CD14-positive monocyte (primary cell): ENCODE data around the gene ARFGAP1. TPM values are rescaled to one million over a fixed set of nuclear protein-coding genes. Genes with fewer than 3 reads are reported as not detected.
A peak's percentile ranks its signal among the peaks of the same experiment; 100 is the strongest.

Experiments
- DNase-seq, 3 donors: peaks; one replicate each; pipeline ENCODE4 v3.0.0-alpha.2; 2011 to 2022
- H2AFZ ChIP-seq: 2 replicates; pipeline ENCODE4 v1.6.0; 2012; ENCODE audit warnings: mild to moderate bottlenecking, low read depth, low read length, inconsistent platforms; ENCODE audit not compliant: insufficient read depth, poor library complexity, severe bottlenecking
- H3K27ac ChIP-seq, 2 donors: 1 replicate in 1 of 2; 2 replicates in 1 of 2; pipeline ENCODE4 v1.5.1; 2012 to 2013; ENCODE audit warnings: low read length in 2 of 2, control low read depth in 1 of 2, inconsistent platforms in 1 of 2, low read depth in 1 of 2, mild to moderate bottlenecking in 1 of 2
- H3K27me3 ChIP-seq, 2 donors: one replicate each; pipeline versions ENCODE4 v1.6.0 to v1.6.1; 2011 to 2013; ENCODE audit warnings: low read length in 2 of 2; ENCODE audit not compliant: control insufficient read depth in 2 of 2, insufficient read depth in 2 of 2
- H3K36me3 ChIP-seq, 2 donors: replicated peaks in 1 of 2; 1 replicate in 1 of 2; 2 replicates in 1 of 2; pipeline versions ENCODE4 v1.5.1 to v1.6.1; 2012 to 2013; ENCODE audit warnings: low read length in 2 of 2, control low read depth in 1 of 2, inconsistent platforms in 1 of 2, mild to moderate bottlenecking in 1 of 2; ENCODE audit not compliant: insufficient read depth in 2 of 2, control insufficient read depth in 1 of 2
- H3K4me1 ChIP-seq, 2 donors: 1 replicate in 1 of 2; 2 replicates in 1 of 2; pipeline versions ENCODE4 v1.5.1 to v1.6.1; 2012 to 2013; ENCODE audit warnings: low read length in 2 of 2, control low read depth in 1 of 2, inconsistent platforms in 1 of 2, mild to moderate bottlenecking in 1 of 2, moderate library complexity in 1 of 2; ENCODE audit not compliant: insufficient read depth in 2 of 2, control insufficient read depth in 1 of 2
- H3K4me2 ChIP-seq: replicated peaks from 2 replicates; pipeline ENCODE3; 2012; ENCODE audit warnings: low read length, moderate library complexity, mild to moderate bottlenecking; ENCODE audit not compliant: poor library complexity, severe bottlenecking; ENCODE audit errors: extremely low read depth
- H3K4me3 ChIP-seq, 3 experiments: fragments of 200-600 bp in 1 of 3; sonication (generic) in 1 of 3; replicated peaks in 1 of 3; 1 replicate in 2 of 3; 2 replicates in 1 of 3; pipeline ENCODE4 v1.5.1; 2011 to 2013; ENCODE audit warnings: low read length in 3 of 3, mild to moderate bottlenecking in 3 of 3, control low read depth in 2 of 3, low read depth in 2 of 3, inconsistent platforms in 1 of 3, moderate library complexity in 1 of 3
- H3K79me2 ChIP-seq: 2 replicates; pipeline ENCODE4 v1.6.0; 2012; ENCODE audit warnings: mild to moderate bottlenecking, control low read depth, inconsistent platforms, low read length, moderate library complexity; ENCODE audit not compliant: insufficient read depth
- H3K9ac ChIP-seq: 2 replicates; pipeline ENCODE4 v1.6.0; 2017; ENCODE audit warnings: low read length, mild to moderate bottlenecking; ENCODE audit not compliant: insufficient read depth, poor library complexity, severe bottlenecking
- H3K9me3 ChIP-seq, 2 donors: replicated peaks in 1 of 2; 1 replicate in 1 of 2; 2 replicates in 1 of 2; pipeline versions ENCODE4 v1.5.1 to v1.6.1; 2012 to 2013; ENCODE audit warnings: low read length in 2 of 2, control low read depth in 1 of 2; ENCODE audit not compliant: control insufficient read depth in 1 of 2, insufficient read depth in 1 of 2
- H4K20me1 ChIP-seq: 2 replicates; pipeline ENCODE4 v1.6.0; 2012; ENCODE audit warnings: mild to moderate bottlenecking, low read length, control low read depth, moderate library complexity; ENCODE audit not compliant: insufficient read depth
- H3K27ac Mint-ChIP-seq, 7 donors: one replicate each; pipeline ENCODE4 v1.8.0; 2020; ENCODE audit warnings: mild to moderate bottlenecking in 7 of 7, mixed read lengths in 7 of 7, moderate library complexity in 6 of 7, inconsistent platforms in 2 of 7
- H3K27me3 Mint-ChIP-seq, 3 donors: one replicate each; pipeline ENCODE4 v1.8.0; 2021 to 2022; ENCODE audit warnings: low read depth in 3 of 3, mild to moderate bottlenecking in 3 of 3, mixed read lengths in 3 of 3, moderate library complexity in 3 of 3, inconsistent platforms in 1 of 3
- H3K36me3 Mint-ChIP-seq, 2 donors: one replicate each; pipeline ENCODE4 v1.8.0; 2020; ENCODE audit warnings: mixed read lengths in 2 of 2, inconsistent platforms in 1 of 2, mild to moderate bottlenecking in 1 of 2
- H3K4me1 Mint-ChIP-seq: one replicate; pipeline ENCODE4 v1.8.0; 2020; ENCODE audit warnings: mild to moderate bottlenecking, mixed read lengths
- H3K4me3 Mint-ChIP-seq, 2 donors: one replicate each; pipeline ENCODE4 v1.8.0; 2020; ENCODE audit warnings: mild to moderate bottlenecking in 2 of 2, mixed read lengths in 2 of 2, moderate library complexity in 1 of 2
- H3K9me3 Mint-ChIP-seq, 7 donors: one replicate each; pipeline ENCODE4 v1.8.0; 2020 to 2022; ENCODE audit warnings: mixed read lengths in 7 of 7, mild to moderate bottlenecking in 6 of 7, moderate library complexity in 6 of 7, inconsistent platforms in 2 of 7
- WGBS: methylation state at CpG from one replicate; pipeline ENCODE4 v1.1.5; 2013; ENCODE audit warnings: missing lambda C conversion rate; ENCODE audit not compliant: insufficient coverage; 5-methylcytosine and 5-hydroxymethylcytosine counted together
- intact Hi-C, 2 donors: fragments of 100-400 bp; cut with micrococcal nuclease; formaldehyde crosslinking; loops; one replicate each; pipeline versions ENCODE4 v1.15.0 to v1.15.1; 2023
- polyA plus RNA-seq, 3 donors: library from polyadenylated mRNA; depleted of rRNA in 1 of 3; unstranded in 2 of 3; stranded (reverse) in 1 of 3; fragments of 300-500 nt in 2 of 3; fragments of >200 nt in 1 of 3; fragmentation: Illumina TruSeq in 2 of 3; gene quantifications; 1 replicate in 2 of 3; 2 replicates in 1 of 3; pipeline ENCODE4 v1.2.3, GENCODE V29; 2012 to 2021
- small RNA-seq: library from RNA; depleted of rRNA; stranded (forward); fragments of <200 nt; gene quantifications from one replicate; pipeline ENCODE3, GENCODE V24; 2012; ENCODE audit warnings: low read depth; ENCODE audit not compliant: insufficient read length
- TF ChIP-seq, protein P1 (sequence below): fragments of 200-600 bp; IDR thresholded peaks from one replicate; pipeline ENCODE4 v1.8.0; 2022; ENCODE audit warnings: antibody characterized with exemption, mild to moderate bottlenecking

The ARFGAP1 gene
- polyA plus RNA-seq, 3 donors, result 11.2 to 99.8 (median 14.1) TPM

DNA sequence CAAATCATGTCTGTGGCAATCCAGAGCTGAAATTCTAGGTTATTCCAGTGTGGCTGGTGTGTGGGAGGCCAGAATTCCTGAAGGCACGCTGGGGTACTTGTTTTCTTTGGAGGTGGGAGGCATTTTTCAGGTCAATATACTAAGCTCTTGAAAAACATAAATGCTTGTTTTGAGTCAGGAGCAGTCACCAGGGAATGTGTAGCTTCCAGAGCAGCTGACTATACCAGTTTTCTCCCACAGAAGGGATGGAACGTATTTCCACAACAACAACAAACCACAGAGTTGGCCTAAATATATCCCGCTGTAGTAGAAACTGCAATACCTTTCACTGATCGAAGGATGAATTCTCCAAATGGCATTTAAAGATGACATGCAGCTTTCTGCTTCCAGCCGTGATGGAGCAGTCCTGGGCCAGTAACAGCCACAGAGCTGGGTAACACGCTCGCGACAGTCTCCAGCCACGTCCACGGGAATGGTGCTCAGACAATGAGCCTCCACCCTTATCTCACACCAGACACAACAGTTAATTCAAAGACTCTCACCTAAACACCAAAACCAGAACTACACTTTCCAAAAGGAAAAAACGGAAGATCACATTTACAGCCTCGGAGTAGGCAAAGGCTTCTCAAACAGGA lies 65.3 kb downstream of the ARFGAP1 start:
- intact Hi-C loops, result no loop called here
- peaks cover 10 to 37% (median 21%) of the 10 kb centered on the region in 7 donors for H3K9me3 Mint-ChIP-seq
- no peaks in the 10 kb centered on the region for H4K20me1 ChIP-seq
- no peaks in the 10 kb centered on the region for H3K36me3 Mint-ChIP-seq
- H3K4me2 ChIP-seq, result no peak overlapping the region
- TF ChIP-seq, protein P1, sequence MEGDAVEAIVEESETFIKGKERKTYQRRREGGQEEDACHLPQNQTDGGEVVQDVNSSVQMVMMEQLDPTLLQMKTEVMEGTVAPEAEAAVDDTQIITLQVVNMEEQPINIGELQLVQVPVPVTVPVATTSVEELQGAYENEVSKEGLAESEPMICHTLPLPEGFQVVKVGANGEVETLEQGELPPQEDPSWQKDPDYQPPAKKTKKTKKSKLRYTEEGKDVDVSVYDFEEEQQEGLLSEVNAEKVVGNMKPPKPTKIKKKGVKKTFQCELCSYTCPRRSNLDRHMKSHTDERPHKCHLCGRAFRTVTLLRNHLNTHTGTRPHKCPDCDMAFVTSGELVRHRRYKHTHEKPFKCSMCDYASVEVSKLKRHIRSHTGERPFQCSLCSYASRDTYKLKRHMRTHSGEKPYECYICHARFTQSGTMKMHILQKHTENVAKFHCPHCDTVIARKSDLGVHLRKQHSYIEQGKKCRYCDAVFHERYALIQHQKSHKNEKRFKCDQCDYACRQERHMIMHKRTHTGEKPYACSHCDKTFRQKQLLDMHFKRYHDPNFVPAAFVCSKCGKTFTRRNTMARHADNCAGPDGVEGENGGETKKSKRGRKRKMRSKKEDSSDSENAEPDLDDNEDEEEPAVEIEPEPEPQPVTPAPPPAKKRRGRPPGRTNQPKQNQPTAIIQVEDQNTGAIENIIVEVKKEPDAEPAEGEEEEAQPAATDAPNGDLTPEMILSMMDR, result no peak
- H3K9me3 ChIP-seq, result peaks cover 10 to 14% of the 10 kb centered on the region in 2 donors
- no peaks in the 10 kb centered on the region for H3K27me3 ChIP-seq
- H3K36me3 ChIP-seq, result no peaks in the 10 kb centered on the region
- H3K27ac ChIP-seq, result no peak overlapping the region
- WGBS, result 67% methylated on average over 9 of the region's 12 CpGs
- H3K27me3 Mint-ChIP-seq, result peaks cover 5 to 14% (median 6%) of the 10 kb centered on the region in 3 donors
- H3K4me3 Mint-ChIP-seq, result no peak overlapping the region
- DNase-seq, result no peak
- no peak overlapping the region for H2AFZ ChIP-seq
- H3K4me1 Mint-ChIP-seq, result no peaks in the 10 kb centered on the region
- peak overlapping the region in 1 of 7 donors; percentile 0 for H3K27ac Mint-ChIP-seq
- H3K9ac ChIP-seq, result no peak overlapping the region
- H3K79me2 ChIP-seq, result no peaks in the 10 kb centered on the region
- no peaks in the 10 kb centered on the region for H3K4me1 ChIP-seq
- H3K4me3 ChIP-seq, result no peak overlapping the region

Small RNA genes within 50 kb of the gene (small RNA-seq; reads per million reads assigned to genes)
- gene MIR3196 (not detected), gene MIR4326 (not detected), gene RNU6-994P (not detected)

Other genes starting within 250 kb of the ARFGAP1 start
- gene YTHDF1, start 56.7 kb upstream of the ARFGAP1 start, polyA plus RNA-seq, result 10 to 100 TPM; 18.0 to 33.4 (median 25.9) TPM
- under 1 TPM in 1 of 3 donors, not detected in 2; 0.21 TPM for gene BIRC7, start 36.9 kb upstream of the ARFGAP1 start, polyA plus RNA-seq
- not detected for gene NKAIN4, start 18.4 kb upstream of the ARFGAP1 start, polyA plus RNA-seq
- gene COL20A1, start 20.4 kb downstream of the ARFGAP1 start, polyA plus RNA-seq, result not detected
- gene CHRNA4, start 88.5 kb downstream of the ARFGAP1 start, polyA plus RNA-seq, result not detected
- gene KCNQ2, start 199.8 kb downstream of the ARFGAP1 start, polyA plus RNA-seq, result not detected
- under 1 TPM in 1 of 3 donors, not detected in 2; 0.08 TPM for gene EEF1A2, start 226.3 kb downstream of the ARFGAP1 start, polyA plus RNA-seq
- gene PPDPF, start 248.0 kb downstream of the ARFGAP1 start, polyA plus RNA-seq, result 10 to 100 TPM; 13.4 to 39.9 (median 26.1) TPM